Skeletal muscle satellite cell (primary cell): ENCODE results near the gene AK4. TPM values are rescaled to one million over a fixed set of nuclear protein-coding genes. Genes with fewer than 3 reads are reported as not detected.

ENCODE experiments used
- H3K27me3 ChIP-seq: 2 replicates; pipeline ENCODE4 v1.7.0; 2013; ENCODE audit warnings: low read length; ENCODE audit not compliant: control insufficient read depth, insufficient read depth
- H3K36me3 ChIP-seq: 2 replicates; pipeline ENCODE4 v1.7.0; 2013; ENCODE audit warnings: mild to moderate bottlenecking, control low read depth, low read length; ENCODE audit not compliant: insufficient read depth
- H3K4me1 ChIP-seq: 2 replicates; pipeline ENCODE4 v1.7.0; 2013; ENCODE audit warnings: low read length; ENCODE audit not compliant: control insufficient read depth, insufficient read depth
- H3K4me2 ChIP-seq: 2 replicates; pipeline ENCODE4 v1.7.0; 2013; ENCODE audit warnings: mild to moderate bottlenecking, low read length
- H3K4me3 ChIP-seq: 2 replicates; pipeline ENCODE4 v1.7.0; 2013; ENCODE audit warnings: low read length
- H3K9ac ChIP-seq: 2 replicates; pipeline ENCODE4 v1.7.0; 2013; ENCODE audit warnings: mild to moderate bottlenecking, low read depth, low read length, moderate library complexity
- H3K9me3 ChIP-seq: replicated peaks from 2 replicates; pipeline ENCODE4 v1.7.0; 2013; ENCODE audit warnings: mild to moderate bottlenecking, control low read depth, low read length
- small RNA-seq: library from RNA; depleted of rRNA; stranded (forward); fragments of <200 nt; gene quantifications from one replicate; pipeline ENCODE3, GENCODE V24; 2012

AK4 gene

DNA sequence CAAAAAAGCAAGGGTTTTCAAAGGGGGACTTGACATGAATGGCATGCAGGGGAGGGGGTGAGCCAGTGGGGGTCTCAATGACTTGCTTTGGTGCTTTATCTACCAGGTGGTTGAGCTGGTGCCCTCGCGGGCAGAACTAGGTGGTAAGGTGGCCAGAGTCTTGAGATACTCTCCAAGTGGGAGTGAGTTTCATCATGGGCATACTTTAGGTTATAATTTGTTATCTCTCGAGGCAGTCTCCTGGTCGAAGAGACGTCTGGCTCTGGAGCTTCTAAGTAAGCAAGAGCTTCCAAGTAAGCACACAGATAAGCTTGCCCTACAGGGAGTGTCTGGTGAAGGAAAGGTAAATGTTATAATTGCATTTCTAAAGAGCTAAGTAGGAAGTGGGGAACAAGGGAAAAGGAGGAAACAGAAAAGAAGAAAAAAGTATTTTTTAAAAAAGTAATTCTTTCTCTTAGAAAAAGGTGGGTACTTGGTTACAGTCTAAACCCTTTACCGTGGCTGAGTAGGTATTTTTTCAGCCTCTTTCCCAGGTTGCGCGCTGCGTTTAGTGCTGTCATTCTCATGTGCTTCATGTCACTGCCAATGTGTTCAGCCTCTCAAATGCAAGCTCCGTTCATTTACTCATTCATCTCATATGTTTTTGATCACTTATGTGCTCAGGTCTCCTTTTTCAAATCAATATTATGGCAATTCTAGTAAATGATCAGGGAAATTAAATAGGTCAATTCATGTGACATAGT lies 129.8 kb downstream of the AK4 start:
- Histone ChIP-seq H3K4me2 (no peak overlapping the region), H3K9me3 (no peaks in the 10 kb centered on the region), H3K4me1 (peaks cover 5% of the 10 kb centered on the region), H3K4me3 (no peak overlapping the region), H3K9ac (no peak overlapping the region), H3K27me3 (no peaks in the 10 kb centered on the region), H3K36me3 (no peaks in the 10 kb centered on the region)

DNA sequence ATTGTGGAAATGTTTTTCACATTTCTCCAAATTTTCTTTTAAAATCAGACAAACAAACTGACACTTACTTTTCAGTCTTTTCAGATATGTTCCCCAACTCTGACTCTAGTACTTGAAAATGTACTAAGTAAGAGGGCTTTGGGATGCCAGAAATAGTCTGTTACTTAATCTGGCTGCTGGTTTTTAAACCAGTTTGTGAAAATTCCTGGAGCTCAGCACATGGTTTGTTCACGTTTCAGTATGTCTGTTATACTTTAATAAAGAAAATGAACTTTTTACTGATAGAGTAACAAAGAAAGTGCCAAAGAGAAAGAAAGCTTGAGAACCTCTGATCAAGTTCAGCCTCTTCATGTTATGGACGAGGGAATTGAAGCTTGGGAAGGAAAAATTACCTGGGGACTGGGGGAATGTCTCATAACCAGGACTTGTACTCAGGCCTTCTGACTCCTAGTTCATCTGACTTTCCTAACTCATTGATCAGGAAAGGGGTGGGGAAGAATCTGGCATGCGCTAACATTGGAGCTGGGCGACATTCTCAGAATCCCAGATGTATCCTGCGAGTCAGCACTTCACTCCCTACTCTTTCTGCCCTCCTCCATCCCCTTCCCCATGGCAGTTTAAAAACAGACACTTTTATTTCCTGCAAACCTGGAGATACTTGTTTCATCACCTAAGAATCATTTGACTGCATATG lies 130.5 kb downstream of the AK4 start:
- Histone ChIP-seq H3K27me3 (no peaks in the 10 kb centered on the region), H3K4me3 (no peak overlapping the region), H3K4me2 (no peak overlapping the region)

DNA sequence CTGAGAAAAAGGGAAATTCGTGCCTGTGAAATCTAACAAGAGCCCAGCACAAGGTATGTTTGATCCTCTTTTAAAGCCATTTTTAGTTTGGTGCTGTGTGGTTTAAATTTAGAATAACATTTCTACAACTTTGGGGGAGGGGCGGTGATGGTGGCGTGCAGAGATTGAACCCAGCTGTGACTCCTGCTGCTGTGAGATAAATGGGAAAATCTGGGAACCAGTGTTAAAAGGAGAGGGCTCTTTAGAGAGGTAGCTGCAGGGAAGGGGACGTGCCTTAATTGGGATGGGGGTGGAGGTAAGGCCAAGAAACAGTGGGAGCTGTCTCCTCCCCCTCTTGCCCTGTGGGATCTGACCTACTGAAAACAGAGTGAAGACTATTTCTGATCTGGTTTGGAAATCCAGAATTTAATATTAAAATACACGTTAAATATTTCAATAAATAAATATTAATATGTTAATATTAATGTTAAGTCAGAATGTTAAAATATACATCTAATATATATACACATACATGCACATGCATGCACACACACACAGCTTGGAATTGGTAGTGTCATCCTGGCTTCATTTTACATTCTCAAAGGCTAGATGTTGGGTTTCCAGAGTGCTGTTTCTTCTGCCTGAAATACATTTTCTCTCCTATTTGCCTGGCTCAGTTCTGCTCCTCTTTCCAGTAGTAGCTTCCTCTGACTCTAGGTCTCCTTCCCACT lies 131.2 kb downstream of the AK4 start:
- H3K4me3 ChIP-seq, result no peak overlapping the region
- no peak overlapping the region for H3K4me2 ChIP-seq
- no peaks in the 10 kb centered on the region for H3K36me3 ChIP-seq
- no peak overlapping the region for H3K9ac ChIP-seq
- H3K4me1 ChIP-seq, result peaks cover 9% of the 10 kb centered on the region
- H3K9me3 ChIP-seq, result no peaks in the 10 kb centered on the region
- H3K27me3 ChIP-seq, result no peaks in the 10 kb centered on the region

More for the DNA sequence above, 130.5 kb downstream of the AK4 start:
- H3K9ac ChIP-seq, result no peak overlapping the region
- H3K9me3 ChIP-seq, result no peaks in the 10 kb centered on the region
- no peaks in the 10 kb centered on the region for H3K36me3 ChIP-seq
- peaks cover 9% of the 10 kb centered on the region for H3K4me1 ChIP-seq

Small RNAs within 50 kb of the gene (small RNA-seq; reads per million reads assigned to genes)
- gene RPS29P7, result not detected
